ENCODE measurements around the gene ADARB2.

DNA sequence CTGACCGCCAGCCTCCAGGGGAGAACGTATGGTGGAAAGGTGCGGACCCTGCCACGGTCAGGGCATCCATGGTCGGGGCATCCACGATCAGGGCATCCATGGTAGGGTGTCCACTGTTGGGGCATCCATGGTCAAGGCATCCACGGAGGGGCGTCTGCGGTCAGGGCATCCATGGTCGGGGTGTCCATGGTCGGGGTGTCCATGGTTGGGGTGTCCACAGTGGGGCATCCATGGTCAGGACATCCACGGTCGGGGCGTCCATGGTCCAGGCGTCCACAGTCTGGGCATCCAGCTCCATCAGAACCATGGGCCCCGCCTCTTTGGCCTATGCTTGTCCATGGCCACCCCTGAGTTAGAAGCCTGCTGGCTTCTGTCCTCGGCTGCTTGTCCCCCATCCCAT is 148.1 kb downstream of the ADARB2 start:
- TF ChIP-seq, protein P1, sequence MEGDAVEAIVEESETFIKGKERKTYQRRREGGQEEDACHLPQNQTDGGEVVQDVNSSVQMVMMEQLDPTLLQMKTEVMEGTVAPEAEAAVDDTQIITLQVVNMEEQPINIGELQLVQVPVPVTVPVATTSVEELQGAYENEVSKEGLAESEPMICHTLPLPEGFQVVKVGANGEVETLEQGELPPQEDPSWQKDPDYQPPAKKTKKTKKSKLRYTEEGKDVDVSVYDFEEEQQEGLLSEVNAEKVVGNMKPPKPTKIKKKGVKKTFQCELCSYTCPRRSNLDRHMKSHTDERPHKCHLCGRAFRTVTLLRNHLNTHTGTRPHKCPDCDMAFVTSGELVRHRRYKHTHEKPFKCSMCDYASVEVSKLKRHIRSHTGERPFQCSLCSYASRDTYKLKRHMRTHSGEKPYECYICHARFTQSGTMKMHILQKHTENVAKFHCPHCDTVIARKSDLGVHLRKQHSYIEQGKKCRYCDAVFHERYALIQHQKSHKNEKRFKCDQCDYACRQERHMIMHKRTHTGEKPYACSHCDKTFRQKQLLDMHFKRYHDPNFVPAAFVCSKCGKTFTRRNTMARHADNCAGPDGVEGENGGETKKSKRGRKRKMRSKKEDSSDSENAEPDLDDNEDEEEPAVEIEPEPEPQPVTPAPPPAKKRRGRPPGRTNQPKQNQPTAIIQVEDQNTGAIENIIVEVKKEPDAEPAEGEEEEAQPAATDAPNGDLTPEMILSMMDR (IDR thresholded peaks at IDR 0.05): no peak
- no peak for TF ChIP-seq POLR2A (IDR thresholded peaks at IDR 0.05)
